ENCODE results near the gene AXL. TPM values are rescaled to one million over a fixed set of nuclear protein-coding genes. Genes with fewer than 3 reads are reported as not detected.

Gene AXL
- total and polyA plus RNA-seq, 4 donors: 4.3 to 24.8 (median 12.1) TPM

DNA sequence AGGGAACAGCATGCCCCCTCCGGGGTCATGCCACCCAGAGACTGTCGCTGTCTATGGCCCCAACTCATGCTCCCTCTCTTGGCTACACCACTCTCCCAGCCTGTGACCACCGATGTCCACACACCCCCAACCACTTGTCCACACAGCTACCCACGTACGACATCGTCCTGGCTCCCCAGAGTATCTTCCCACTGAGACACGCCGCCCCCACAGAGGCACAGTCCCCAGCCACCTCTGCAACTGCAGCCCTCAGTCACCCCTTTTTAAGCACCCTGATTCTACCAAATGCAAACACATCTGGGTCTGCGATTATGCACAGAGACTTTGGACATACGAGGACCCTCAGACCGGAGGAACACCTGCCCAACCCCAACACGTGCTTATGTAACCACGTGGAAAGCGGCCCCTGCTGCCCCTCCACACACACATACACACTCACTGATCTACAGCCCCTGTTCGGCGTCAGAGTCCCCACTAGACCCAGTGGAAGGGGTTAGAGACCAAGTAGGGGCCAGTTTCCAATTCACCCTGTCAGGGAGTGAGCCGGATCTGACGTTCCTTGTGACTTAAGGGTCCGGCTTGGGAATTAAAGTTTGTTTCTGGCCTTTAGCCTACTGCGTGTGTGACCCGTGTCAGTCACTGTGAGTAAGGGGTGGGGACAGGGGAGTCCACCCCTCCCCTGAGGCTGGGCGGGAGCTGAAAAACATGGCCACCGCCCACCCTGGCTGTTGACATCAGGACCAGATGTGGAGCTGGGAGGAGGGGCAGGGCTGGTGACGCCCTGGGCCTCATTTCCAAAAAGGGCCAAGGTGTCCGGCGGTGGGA lies 11.9 kb upstream of the AXL start:
- TF ChIP-seq, protein P1, sequence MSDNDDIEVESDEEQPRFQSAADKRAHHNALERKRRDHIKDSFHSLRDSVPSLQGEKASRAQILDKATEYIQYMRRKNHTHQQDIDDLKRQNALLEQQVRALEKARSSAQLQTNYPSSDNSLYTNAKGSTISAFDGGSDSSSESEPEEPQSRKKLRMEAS (IDR thresholded peaks at IDR 0.05): no peak
- TF ChIP-seq, protein P2, sequence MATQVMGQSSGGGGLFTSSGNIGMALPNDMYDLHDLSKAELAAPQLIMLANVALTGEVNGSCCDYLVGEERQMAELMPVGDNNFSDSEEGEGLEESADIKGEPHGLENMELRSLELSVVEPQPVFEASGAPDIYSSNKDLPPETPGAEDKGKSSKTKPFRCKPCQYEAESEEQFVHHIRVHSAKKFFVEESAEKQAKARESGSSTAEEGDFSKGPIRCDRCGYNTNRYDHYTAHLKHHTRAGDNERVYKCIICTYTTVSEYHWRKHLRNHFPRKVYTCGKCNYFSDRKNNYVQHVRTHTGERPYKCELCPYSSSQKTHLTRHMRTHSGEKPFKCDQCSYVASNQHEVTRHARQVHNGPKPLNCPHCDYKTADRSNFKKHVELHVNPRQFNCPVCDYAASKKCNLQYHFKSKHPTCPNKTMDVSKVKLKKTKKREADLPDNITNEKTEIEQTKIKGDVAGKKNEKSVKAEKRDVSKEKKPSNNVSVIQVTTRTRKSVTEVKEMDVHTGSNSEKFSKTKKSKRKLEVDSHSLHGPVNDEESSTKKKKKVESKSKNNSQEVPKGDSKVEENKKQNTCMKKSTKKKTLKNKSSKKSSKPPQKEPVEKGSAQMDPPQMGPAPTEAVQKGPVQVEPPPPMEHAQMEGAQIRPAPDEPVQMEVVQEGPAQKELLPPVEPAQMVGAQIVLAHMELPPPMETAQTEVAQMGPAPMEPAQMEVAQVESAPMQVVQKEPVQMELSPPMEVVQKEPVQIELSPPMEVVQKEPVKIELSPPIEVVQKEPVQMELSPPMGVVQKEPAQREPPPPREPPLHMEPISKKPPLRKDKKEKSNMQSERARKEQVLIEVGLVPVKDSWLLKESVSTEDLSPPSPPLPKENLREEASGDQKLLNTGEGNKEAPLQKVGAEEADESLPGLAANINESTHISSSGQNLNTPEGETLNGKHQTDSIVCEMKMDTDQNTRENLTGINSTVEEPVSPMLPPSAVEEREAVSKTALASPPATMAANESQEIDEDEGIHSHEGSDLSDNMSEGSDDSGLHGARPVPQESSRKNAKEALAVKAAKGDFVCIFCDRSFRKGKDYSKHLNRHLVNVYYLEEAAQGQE (IDR thresholded peaks at IDR 0.05): no peak
- TF ChIP-seq, protein P3, sequence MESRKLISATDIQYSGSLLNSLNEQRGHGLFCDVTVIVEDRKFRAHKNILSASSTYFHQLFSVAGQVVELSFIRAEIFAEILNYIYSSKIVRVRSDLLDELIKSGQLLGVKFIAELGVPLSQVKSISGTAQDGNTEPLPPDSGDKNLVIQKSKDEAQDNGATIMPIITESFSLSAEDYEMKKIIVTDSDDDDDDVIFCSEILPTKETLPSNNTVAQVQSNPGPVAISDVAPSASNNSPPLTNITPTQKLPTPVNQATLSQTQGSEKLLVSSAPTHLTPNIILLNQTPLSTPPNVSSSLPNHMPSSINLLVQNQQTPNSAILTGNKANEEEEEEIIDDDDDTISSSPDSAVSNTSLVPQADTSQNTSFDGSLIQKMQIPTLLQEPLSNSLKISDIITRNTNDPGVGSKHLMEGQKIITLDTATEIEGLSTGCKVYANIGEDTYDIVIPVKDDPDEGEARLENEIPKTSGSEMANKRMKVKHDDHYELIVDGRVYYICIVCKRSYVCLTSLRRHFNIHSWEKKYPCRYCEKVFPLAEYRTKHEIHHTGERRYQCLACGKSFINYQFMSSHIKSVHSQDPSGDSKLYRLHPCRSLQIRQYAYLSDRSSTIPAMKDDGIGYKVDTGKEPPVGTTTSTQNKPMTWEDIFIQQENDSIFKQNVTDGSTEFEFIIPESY (IDR thresholded peaks at IDR 0.05): no peak
- TF ChIP-seq, protein P4, sequence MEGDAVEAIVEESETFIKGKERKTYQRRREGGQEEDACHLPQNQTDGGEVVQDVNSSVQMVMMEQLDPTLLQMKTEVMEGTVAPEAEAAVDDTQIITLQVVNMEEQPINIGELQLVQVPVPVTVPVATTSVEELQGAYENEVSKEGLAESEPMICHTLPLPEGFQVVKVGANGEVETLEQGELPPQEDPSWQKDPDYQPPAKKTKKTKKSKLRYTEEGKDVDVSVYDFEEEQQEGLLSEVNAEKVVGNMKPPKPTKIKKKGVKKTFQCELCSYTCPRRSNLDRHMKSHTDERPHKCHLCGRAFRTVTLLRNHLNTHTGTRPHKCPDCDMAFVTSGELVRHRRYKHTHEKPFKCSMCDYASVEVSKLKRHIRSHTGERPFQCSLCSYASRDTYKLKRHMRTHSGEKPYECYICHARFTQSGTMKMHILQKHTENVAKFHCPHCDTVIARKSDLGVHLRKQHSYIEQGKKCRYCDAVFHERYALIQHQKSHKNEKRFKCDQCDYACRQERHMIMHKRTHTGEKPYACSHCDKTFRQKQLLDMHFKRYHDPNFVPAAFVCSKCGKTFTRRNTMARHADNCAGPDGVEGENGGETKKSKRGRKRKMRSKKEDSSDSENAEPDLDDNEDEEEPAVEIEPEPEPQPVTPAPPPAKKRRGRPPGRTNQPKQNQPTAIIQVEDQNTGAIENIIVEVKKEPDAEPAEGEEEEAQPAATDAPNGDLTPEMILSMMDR (IDR thresholded peaks at IDR 0.05; ENCODE audit: low read depth, low read length, missing input control): no peak
- TF ChIP-seq RXRA (IDR thresholded peaks at IDR 0.05): no peak
- TF ChIP-seq NR2F2 (IDR thresholded peaks at IDR 0.05): no peak
- no peak for TF ChIP-seq YY1 (IDR thresholded peaks at IDR 0.05)
- TF ChIP-seq HNF4A (conservative IDR thresholded peaks at IDR 0.05): no peak
- no peak for TF ChIP-seq EGR1 (IDR thresholded peaks at IDR 0.05; ENCODE audit: low read depth in 2 of 2)
- no peak for TF ChIP-seq FOXA2 (IDR thresholded peaks at IDR 0.05)
- no peak for TF ChIP-seq GABPA (IDR thresholded peaks at IDR 0.05 in 1 of 2, conservative IDR thresholded peaks at IDR 0.05 in 1 of 2)
- TF ChIP-seq JUND (IDR thresholded peaks at IDR 0.05): no peak
- TF ChIP-seq SP1 (IDR thresholded peaks at IDR 0.05): no peak
- TF ChIP-seq HNF4G (IDR thresholded peaks at IDR 0.05): no peak
- TF ChIP-seq, protein P5, sequence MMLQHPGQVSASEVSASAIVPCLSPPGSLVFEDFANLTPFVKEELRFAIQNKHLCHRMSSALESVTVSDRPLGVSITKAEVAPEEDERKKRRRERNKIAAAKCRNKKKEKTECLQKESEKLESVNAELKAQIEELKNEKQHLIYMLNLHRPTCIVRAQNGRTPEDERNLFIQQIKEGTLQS (IDR thresholded peaks at IDR 0.05): no peak
- Histone ChIP-seq H3K27me3 (ENCODE audit: control insufficient read depth in 4 of 4, insufficient read depth in 4 of 4, low read length in 3 of 4) (peaks cover 0 to 3% (median 0%) of the 10 kb centered on the region in 4 donors), H3K36me3 (ENCODE audit: control insufficient read depth in 4 of 4, insufficient read depth in 3 of 4, low read depth in 1 of 4, low read length in 3 of 4) (no peaks in the 10 kb centered on the region), H3K9me3 (ENCODE audit: control insufficient read depth in 4 of 4, low read length in 3 of 4) (no peaks in the 10 kb centered on the region), H3K27ac (ENCODE audit: low read depth in 1 of 2, low read length in 2 of 2) (no peak overlapping the region), H3K9ac (ENCODE audit: low read depth in 1 of 2, low read length in 2 of 2) (no peak overlapping the region), H3K4me3 (ENCODE audit: low read depth in 1 of 3, low read length in 3 of 3) (no peak overlapping the region), H3K4me1 (ENCODE audit: control insufficient read depth in 4 of 4, insufficient read depth in 4 of 4, low read length in 3 of 4) (no peaks in the 10 kb centered on the region)
- WGBS: 67% methylated on average over 26 of the region's 26 CpGs
- DNase-seq (ENCODE audit: low spot score): no peak

Data from liver (tissue), 9 donors.